A673 (cell line): ENCODE results near the gene ABCA2. TPM values are rescaled to one million over a fixed set of nuclear protein-coding genes. Genes with fewer than 3 reads are reported as not detected.

Experiments used
- BruUV-seq: library from RNA; stranded (reverse); fragments of 400-500 nt; replicated peaks from 2 replicates; lab custom pipeline; 2021; lab: Mats Ljungman, UMichigan
- CTCF ChIA-PET: fragments of 300-600 bp; sonication (Branson Sonifier 250); formaldehyde crosslinking; loops from one replicate; lab custom pipeline; 2022; ENCODE audit warnings: antibody characterized with exemption; lab: Charles Lee
- POLR2A ChIA-PET: fragments of 300-600 bp; sonication (Branson Sonifier 250); formaldehyde crosslinking; loops from one replicate; lab custom pipeline; 2022; ENCODE audit warnings: antibody characterized with exemption; ENCODE audit not compliant: low non-redundant PET; lab: Charles Lee
- DNase-seq: peaks from one replicate; pipeline ENCODE4 v3.0.0-alpha.2; 2015; ENCODE audit warnings: low spot score
- H3K27ac ChIP-seq: fragments of 200-600 bp; sonication (generic); 2 replicates; pipeline ENCODE4 v1.5.1; 2016; ENCODE audit warnings: mixed run types, low read depth, mild to moderate bottlenecking, mixed read lengths, antibody characterized with exemption, low read length; ENCODE audit not compliant: poor library complexity, severe bottlenecking
- H3K27me3 ChIP-seq: fragments of 200-600 bp; sonication (generic); replicated peaks from 2 replicates; pipeline ENCODE4 v1.6.1; 2017; ENCODE audit warnings: mixed run types, low read depth, mild to moderate bottlenecking, mixed read lengths, antibody characterized with exemption, low read length; ENCODE audit not compliant: insufficient read depth, poor library complexity
- H3K36me3 ChIP-seq: fragments of 200-600 bp; sonication (generic); 2 replicates; pipeline ENCODE4 v1.6.1; 2016; ENCODE audit warnings: mixed run types, mild to moderate bottlenecking, mixed read lengths, antibody characterized with exemption, low read length; ENCODE audit not compliant: insufficient read depth, poor library complexity, severe bottlenecking
- H3K4me1 ChIP-seq: fragments of 200-600 bp; sonication (generic); 2 replicates; pipeline ENCODE4 v1.6.1; 2017; ENCODE audit warnings: mixed run types, mild to moderate bottlenecking, mixed read lengths, antibody characterized with exemption, low read length; ENCODE audit not compliant: insufficient read depth, poor library complexity, severe bottlenecking
- H3K4me3 ChIP-seq: fragments of 200-600 bp; sonication (generic); 2 replicates; pipeline ENCODE4 v1.5.1; 2016; ENCODE audit warnings: low read depth, mixed run types, mild to moderate bottlenecking, mixed read lengths, low read length; ENCODE audit not compliant: poor library complexity, severe bottlenecking
- H3K9me3 ChIP-seq: fragments of 200-600 bp; sonication (generic); 2 replicates; pipeline ENCODE4 v1.6.1; 2016; ENCODE audit warnings: mixed run types, low read depth, mild to moderate bottlenecking, mixed read lengths, antibody characterized with exemption, low read length; ENCODE audit not compliant: poor library complexity, severe bottlenecking
- EZH2 ChIP-seq: fragments of 200-600 bp; sonication (generic); IDR thresholded peaks from 2 replicates; pipeline ENCODE4 v1.6.1; 2017; ENCODE audit warnings: borderline replicate concordance, low read depth, mild to moderate bottlenecking, mixed read lengths, antibody characterized with exemption, low read length; ENCODE audit not compliant: poor library complexity, severe bottlenecking
- intact Hi-C: fragments of 100-400 bp; cut with micrococcal nuclease; formaldehyde crosslinking; loops from one replicate; pipeline ENCODE4 v1.10.0; 2022; ENCODE audit not compliant: unreplicated experiment
- total RNA-seq: library from RNA; stranded (reverse); gene quantifications from 2 replicates; pipeline ENCODE4 v1.2.3, GENCODE V29; 2021
- TF ChIP-seq, protein P1 (sequence below): fragments of 300-800, 200-600 bp; sonication (generic); conservative IDR thresholded peaks from 2 replicates; pipeline ENCODE4 v1.5.1; 2017; ENCODE audit warnings: low read depth, mild to moderate bottlenecking, antibody characterized with exemption, low read length, moderate library complexity, mixed read lengths

The ABCA2 gene
- total RNA-seq, 1 experiment from 2014 or later: 27.8 TPM

DNA sequence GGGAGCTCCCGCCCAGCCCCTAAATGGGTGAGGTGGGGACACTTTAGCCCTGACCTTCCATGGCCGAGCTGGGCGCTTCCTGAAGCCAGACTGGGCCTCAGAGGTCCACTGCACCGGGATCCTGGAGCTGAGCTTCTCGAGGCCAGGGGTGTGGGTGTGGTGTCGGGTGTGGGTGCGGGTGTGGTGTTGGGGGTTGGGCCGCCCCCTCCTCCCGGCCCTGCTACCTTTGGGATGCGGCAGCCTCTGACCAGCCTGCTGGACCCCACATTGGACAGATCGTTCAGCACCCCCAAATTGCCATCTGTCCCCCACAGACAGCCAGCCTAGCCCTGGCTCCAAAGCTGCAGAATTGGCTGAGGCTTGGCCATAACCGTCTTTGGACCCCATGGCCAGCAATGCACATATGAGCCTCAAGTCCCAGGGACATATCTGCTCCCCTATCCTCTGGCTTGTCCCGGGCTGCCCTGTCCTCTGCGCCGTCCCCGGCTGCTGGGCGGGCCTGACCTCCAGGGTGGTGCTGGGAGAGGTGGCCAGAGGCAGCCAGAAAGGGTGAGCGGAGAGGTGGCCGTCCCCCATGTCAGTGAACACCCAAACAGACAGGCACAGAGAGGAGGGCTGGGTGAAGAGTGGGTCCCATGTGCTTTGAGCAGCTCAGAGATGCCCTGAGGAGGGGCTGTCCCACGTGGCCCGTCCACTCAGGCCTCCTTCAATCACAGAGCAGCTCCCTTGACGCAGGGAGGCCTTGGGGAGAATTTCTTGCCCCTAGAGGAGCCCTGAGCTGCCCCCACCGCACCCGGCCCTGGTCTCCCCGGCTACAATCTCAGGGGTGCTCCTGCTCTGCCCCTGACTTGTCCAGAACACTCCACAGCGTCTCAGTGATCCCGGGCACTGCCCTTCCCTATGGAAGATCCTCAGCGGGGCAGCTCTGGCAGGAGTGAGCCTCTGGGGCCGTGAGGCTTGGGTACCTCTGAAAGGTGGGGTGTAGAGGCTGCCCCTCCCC, 54.1 kb downstream of the ABCA2 start:
- no TSS peak for BruUV-seq
- intact Hi-C loops: no loop called here
- Histone ChIP-seq H3K4me1 (no peaks in the 10 kb centered on the region), H3K9me3 (no peaks in the 10 kb centered on the region), H3K27me3 (no peaks in the 10 kb centered on the region), H3K4me3 (no peak overlapping the region), H3K36me3 (no peaks in the 10 kb centered on the region), H3K27ac (no peak overlapping the region)
- POLR2A ChIA-PET: no interaction called here
- TF ChIP-seq, protein P1, sequence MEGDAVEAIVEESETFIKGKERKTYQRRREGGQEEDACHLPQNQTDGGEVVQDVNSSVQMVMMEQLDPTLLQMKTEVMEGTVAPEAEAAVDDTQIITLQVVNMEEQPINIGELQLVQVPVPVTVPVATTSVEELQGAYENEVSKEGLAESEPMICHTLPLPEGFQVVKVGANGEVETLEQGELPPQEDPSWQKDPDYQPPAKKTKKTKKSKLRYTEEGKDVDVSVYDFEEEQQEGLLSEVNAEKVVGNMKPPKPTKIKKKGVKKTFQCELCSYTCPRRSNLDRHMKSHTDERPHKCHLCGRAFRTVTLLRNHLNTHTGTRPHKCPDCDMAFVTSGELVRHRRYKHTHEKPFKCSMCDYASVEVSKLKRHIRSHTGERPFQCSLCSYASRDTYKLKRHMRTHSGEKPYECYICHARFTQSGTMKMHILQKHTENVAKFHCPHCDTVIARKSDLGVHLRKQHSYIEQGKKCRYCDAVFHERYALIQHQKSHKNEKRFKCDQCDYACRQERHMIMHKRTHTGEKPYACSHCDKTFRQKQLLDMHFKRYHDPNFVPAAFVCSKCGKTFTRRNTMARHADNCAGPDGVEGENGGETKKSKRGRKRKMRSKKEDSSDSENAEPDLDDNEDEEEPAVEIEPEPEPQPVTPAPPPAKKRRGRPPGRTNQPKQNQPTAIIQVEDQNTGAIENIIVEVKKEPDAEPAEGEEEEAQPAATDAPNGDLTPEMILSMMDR: no peak
- TF ChIP-seq EZH2: no peak
- DNase-seq: no peak
- CTCF ChIA-PET: interaction anchor here (0.8 kb wide), 1 partner anchor 61 kb away, joined by 3 read pairs; no protein-coding TSS in a partner anchor

DNA sequence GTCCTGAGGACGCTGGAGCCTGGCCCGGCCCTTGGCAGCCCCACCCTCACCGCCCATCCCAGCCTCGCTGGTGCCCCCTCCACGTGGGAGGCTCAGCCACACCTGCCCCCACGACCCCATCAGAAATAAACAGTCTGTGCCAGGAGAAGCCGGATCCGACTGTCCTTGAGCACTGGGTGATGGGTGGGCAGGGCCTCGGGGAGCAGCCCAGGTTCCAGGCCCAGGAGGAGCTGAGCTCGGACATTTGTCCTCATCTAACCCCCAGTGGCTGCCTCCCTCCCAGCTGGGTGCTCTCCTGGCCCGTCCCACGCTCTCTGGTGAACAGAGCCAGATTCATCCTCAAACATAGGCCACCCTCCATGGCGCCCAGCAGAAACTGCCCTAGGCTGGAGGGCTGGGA, 55.3 kb downstream of the ABCA2 start:
- TF ChIP-seq EZH2: no peak
- TF ChIP-seq, protein P1: no peak
- no peak overlapping the region for H3K4me3 ChIP-seq
- no peaks in the 10 kb centered on the region for H3K36me3 ChIP-seq
- no peaks in the 10 kb centered on the region for H3K4me1 ChIP-seq
- no TSS peak for BruUV-seq
- H3K27me3 ChIP-seq: no peaks in the 10 kb centered on the region
- POLR2A ChIA-PET: no interaction called here
- intact Hi-C loops: no loop called here
- H3K9me3 ChIP-seq: no peaks in the 10 kb centered on the region
- DNase-seq: no peak
- no peak overlapping the region for H3K27ac ChIP-seq
- CTCF ChIA-PET: no interaction called here

DNA sequence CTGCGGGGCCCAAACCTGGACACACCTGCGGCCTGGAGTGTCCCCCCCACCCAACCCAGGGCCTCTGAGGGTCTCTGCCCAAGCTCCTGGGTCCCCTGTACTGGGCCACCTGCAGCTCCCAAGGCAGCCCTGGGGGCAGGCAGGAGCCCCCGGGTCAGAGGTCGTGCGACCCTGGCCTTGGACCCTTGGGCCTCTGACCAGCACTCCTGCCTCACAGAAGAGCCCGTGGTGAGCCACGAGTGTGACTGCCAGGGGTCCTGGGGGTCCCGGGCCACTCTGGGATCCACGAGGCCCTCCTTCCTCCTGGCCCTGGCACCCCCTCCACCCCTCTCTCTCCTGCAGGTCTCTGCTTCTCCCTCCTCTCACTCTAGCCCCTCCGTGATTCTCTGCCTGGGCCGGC, 55.7 kb downstream of the ABCA2 start:
- TF ChIP-seq, protein P1: no peak
- TF ChIP-seq EZH2: no peak
- H3K27me3 ChIP-seq: no peaks in the 10 kb centered on the region
- no peak overlapping the region for H3K4me3 ChIP-seq
- BruUV-seq: no TSS peak
- H3K4me1 ChIP-seq: no peaks in the 10 kb centered on the region
- intact Hi-C loops: no loop called here
- POLR2A ChIA-PET: no interaction called here
- H3K36me3 ChIP-seq: no peaks in the 10 kb centered on the region
- H3K27ac ChIP-seq: no peak overlapping the region
- H3K9me3 ChIP-seq: no peaks in the 10 kb centered on the region
- DNase-seq: no peak
- CTCF ChIA-PET: no interaction called here
